A549 (cell line): ENCODE measurements around the gene SLCO2A1. TPM values are rescaled to one million over a fixed set of nuclear protein-coding genes. Genes with fewer than 3 reads are reported as not detected.

Experiments
- ATAC-seq, 2 experiments: fragments of 200-7000 bp in 1 of 2; fragments of >200 bp in 1 of 2; cut with Nextera tagmentation in 1 of 2; cut with Tn5 transposase in 1 of 2; 3 replicates each; pipeline versions ENCODE4 v1.8.0 to v1.9.1; 2018 to 2020; ENCODE audit warnings: mild to moderate bottlenecking in 1 of 2, moderate library complexity in 1 of 2
- CTCF ChIA-PET: fragments of 300-600 bp; sonication (Branson Sonifier 250); formaldehyde crosslinking; extraction: SDS; loops from one replicate; lab custom pipeline; 2021; ENCODE audit warnings: antibody characterized with exemption, inconsistent platforms; lab: Yijun Ruan, JAX
- POLR2A ChIA-PET: fragments of 350-600 bp; formaldehyde crosslinking; extraction: SDS; loops from one replicate; lab custom pipeline; 2021; ENCODE audit warnings: antibody characterized with exemption, inconsistent platforms; lab: Yijun Ruan, JAX
- DNase-seq, 2 experiments: peaks; one replicate each; pipeline versions ENCODE4 v3.0.0 to v3.0.0-alpha.2; 2011 to 2016; ENCODE audit warnings: low read depth in 1 of 2, low spot score in 1 of 2
- FAIRE-seq: peaks from 2 replicates; lab custom pipeline; 2011; peaks lifted over from hg19 to GRCh38; lab: Jason Lieb, UNC
- H3K27ac ChIP-seq, 2 experiments: fragments of >200 bp; sonication (Bioruptor Twin); formaldehyde crosslinking; 3 replicates each; pipeline ENCODE4 v1.5.1; 2016 to 2017
- H3K4me1 ChIP-seq: fragments of >200 bp; sonication (Bioruptor Twin); formaldehyde crosslinking; 3 replicates; pipeline ENCODE4 v1.6.1; 2016
- H3K4me2 ChIP-seq: fragments of >200 bp; sonication (Bioruptor Twin); formaldehyde crosslinking; 3 replicates; pipeline ENCODE4 v1.6.1; 2016
- H3K4me3 ChIP-seq: fragments of >200 bp; sonication (Bioruptor Twin); formaldehyde crosslinking; 3 replicates; pipeline ENCODE4 v1.5.1; 2016
- H3K9me3 ChIP-seq: fragments of >200 bp; sonication (Bioruptor Twin); formaldehyde crosslinking; 3 replicates; pipeline ENCODE4 v1.6.1; 2016
- BHLHE40 ChIP-seq: IDR thresholded peaks from 2 replicates; pipeline ENCODE4 v1.6.1; 2012; ENCODE audit warnings: low read depth, low read length, inconsistent platforms
- CBX2 ChIP-seq: fragments of 200-600 bp; sonication (generic); IDR thresholded peaks from 2 replicates; pipeline ENCODE4 v1.6.1; 2016; ENCODE audit warnings: low read depth, mild to moderate bottlenecking, borderline replicate concordance
- CEBPB ChIP-seq, 2 experiments: fragments of >200 bp in 1 of 2; sonication (Bioruptor Twin) in 1 of 2; formaldehyde crosslinking in 1 of 2; IDR thresholded peaks; 2 replicates each; pipeline ENCODE4 v1.6.1; 2012 to 2016
- CHD4 ChIP-seq: fragments of 200-600 bp; sonication (generic); IDR thresholded peaks from 2 replicates; pipeline ENCODE4 v1.6.1; 2016; ENCODE audit warnings: antibody characterized with exemption, mild to moderate bottlenecking, borderline replicate concordance
- EHF ChIP-seq: fragments of 250-450 bp; sonication (Bioruptor Pico); IDR thresholded peaks from 2 replicates; pipeline ENCODE4 v1.5.0; 2020; ENCODE audit warnings: mild to moderate bottlenecking
- FOSB ChIP-seq: fragments of 250-450 bp; sonication (Bioruptor Pico); IDR thresholded peaks from 2 replicates; pipeline ENCODE4 v1.5.0; 2020; ENCODE audit warnings: mild to moderate bottlenecking, moderate library complexity
- FOXS1 ChIP-seq: fragments of 250-450 bp; sonication (Bioruptor Pico); IDR thresholded peaks from 2 replicates; pipeline ENCODE4 v1.5.0; 2020; ENCODE audit warnings: mild to moderate bottlenecking, moderate library complexity
- HOXA7 ChIP-seq: fragments of 250-450 bp; sonication (Bioruptor Pico); IDR thresholded peaks from 2 replicates; pipeline ENCODE4 v1.5.0; 2020; ENCODE audit warnings: mild to moderate bottlenecking, moderate library complexity
- RARB ChIP-seq: fragments of 250-450 bp; sonication (Bioruptor Pico); IDR thresholded peaks from 2 replicates; pipeline ENCODE4 v1.8.0; 2021; ENCODE audit warnings: mild to moderate bottlenecking, moderate library complexity
- RCOR1 ChIP-seq: fragments of 150-350 bp; IDR thresholded peaks from 2 replicates; pipeline ENCODE4 v1.6.1; 2014; ENCODE audit warnings: antibody characterized with exemption, low read length, low read depth
- SREBF2 ChIP-seq: fragments of 450-650 bp; IDR thresholded peaks from 2 replicates; pipeline ENCODE4 v1.6.1; 2014; ENCODE audit warnings: mild to moderate bottlenecking, moderate library complexity
- TFCP2L1 ChIP-seq: fragments of 250-450 bp; sonication (Bioruptor Pico); IDR thresholded peaks from 2 replicates; pipeline ENCODE4 v1.5.0; 2021; ENCODE audit warnings: mild to moderate bottlenecking
- TP53 ChIP-seq: fragments of 250-450 bp; sonication (Bioruptor Pico); IDR thresholded peaks from 2 replicates; pipeline ENCODE4 v1.5.0; 2021; ENCODE audit warnings: mild to moderate bottlenecking, moderate library complexity
- ZC3H11A ChIP-seq: fragments of 450-650 bp; IDR thresholded peaks from 2 replicates; pipeline ENCODE4 v1.6.1; 2014; ENCODE audit warnings: antibody characterized with exemption, mild to moderate bottlenecking
- ZSCAN20 ChIP-seq: fragments of 250-450 bp; sonication (Bioruptor Pico); IDR thresholded peaks from 2 replicates; pipeline ENCODE4 v1.8.0; 2022; ENCODE audit warnings: mild to moderate bottlenecking, moderate library complexity
- WGBS: methylation state at CpG from one replicate; pipeline ENCODE4 v1.1.6; 2017; ENCODE audit errors: missing lambda C conversion rate; 5-methylcytosine and 5-hydroxymethylcytosine counted together
- polyA plus RNA-seq, 4 experiments: library from polyadenylated mRNA; depleted of rRNA in 3 of 4; stranded (reverse); fragments of >200 nt; fragmentation: RNase III in 1 of 4; extraction: RNeasy Plus Mini Kit Qiagen cat#74134 plus additional on column Dnase treatment in 1 of 4; gene quantifications; 2 replicates in 3 of 4; 3 replicates in 1 of 4; pipeline ENCODE4 v1.2.3, GENCODE V29; 2011 to 2017
- TF ChIP-seq, protein P1 (sequence below): fragments of 450-650 bp; IDR thresholded peaks from 2 replicates; pipeline ENCODE4 v1.6.1; 2014; ENCODE audit warnings: antibody characterized with exemption
- TF ChIP-seq, protein P2 (sequence below): fragments of 150-350 bp; IDR thresholded peaks from 2 replicates; pipeline ENCODE4 v1.6.1; 2014; ENCODE audit warnings: low read depth, mild to moderate bottlenecking, low read length
- TF ChIP-seq, protein P3 (sequence below): fragments of >200 bp; sonication (Bioruptor Twin); formaldehyde crosslinking; IDR thresholded peaks from 3 replicates; pipeline ENCODE4 v1.5.1; 2016

SLCO2A1 gene
- polyA plus RNA-seq, 2 of the 4 experiments (the other 2 are of a cell fraction): 0.12 TPM; not detected in 1

DNA sequence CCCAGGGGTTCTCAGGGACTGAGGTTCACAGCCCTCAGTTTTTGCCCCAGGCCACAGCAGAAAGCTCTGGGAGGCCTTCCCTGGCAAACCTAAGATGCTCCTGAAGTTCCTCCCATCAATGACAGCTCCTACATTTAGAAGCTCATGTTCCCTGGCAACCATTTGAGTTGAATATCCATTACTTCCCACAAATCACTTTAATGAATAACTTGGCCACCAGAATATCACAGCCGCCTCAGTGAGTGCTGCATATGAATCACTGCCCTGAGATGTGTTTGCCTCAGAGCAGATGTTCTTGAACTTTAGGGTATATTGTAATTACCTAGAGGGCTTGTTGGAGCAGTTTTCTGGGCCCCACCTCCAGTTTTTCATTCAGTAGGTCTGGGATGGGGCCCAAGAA lies 27.4 kb downstream of the SLCO2A1 start:
- ATAC-seq (no peak), DNase-seq (peak in 1 of 2 experiments; percentile 8)
- 50% methylated on average over 1 of the region's 1 CpG for WGBS
- H3K4me1 ChIP-seq: no peaks in the 10 kb centered on the region
- POLR2A ChIA-PET: no interaction called here
- H3K4me3 ChIP-seq: no peak overlapping the region
- no peaks in the 10 kb centered on the region for H3K9me3 ChIP-seq
- CTCF ChIA-PET: interaction anchor here (1.1 kb wide), 1 partner anchor 37 kb away, joined by 3 read pairs; no protein-coding TSS in a partner anchor
- no peak overlapping the region for H3K4me2 ChIP-seq
- TF ChIP-seq CEBPB (IDR thresholded peaks at IDR 0.05): no peak
- TF ChIP-seq FOSB (CRISPR knock-in tag): no peak
- TF ChIP-seq CHD4: no peak
- TF ChIP-seq BHLHE40: no peak
- no peak for TF ChIP-seq EHF (CRISPR knock-in tag)
- TF ChIP-seq, protein P1, sequence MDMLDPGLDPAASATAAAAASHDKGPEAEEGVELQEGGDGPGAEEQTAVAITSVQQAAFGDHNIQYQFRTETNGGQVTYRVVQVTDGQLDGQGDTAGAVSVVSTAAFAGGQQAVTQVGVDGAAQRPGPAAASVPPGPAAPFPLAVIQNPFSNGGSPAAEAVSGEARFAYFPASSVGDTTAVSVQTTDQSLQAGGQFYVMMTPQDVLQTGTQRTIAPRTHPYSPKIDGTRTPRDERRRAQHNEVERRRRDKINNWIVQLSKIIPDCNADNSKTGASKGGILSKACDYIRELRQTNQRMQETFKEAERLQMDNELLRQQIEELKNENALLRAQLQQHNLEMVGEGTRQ: no peak
- TF ChIP-seq HOXA7: no peak
- TF ChIP-seq, protein P2, sequence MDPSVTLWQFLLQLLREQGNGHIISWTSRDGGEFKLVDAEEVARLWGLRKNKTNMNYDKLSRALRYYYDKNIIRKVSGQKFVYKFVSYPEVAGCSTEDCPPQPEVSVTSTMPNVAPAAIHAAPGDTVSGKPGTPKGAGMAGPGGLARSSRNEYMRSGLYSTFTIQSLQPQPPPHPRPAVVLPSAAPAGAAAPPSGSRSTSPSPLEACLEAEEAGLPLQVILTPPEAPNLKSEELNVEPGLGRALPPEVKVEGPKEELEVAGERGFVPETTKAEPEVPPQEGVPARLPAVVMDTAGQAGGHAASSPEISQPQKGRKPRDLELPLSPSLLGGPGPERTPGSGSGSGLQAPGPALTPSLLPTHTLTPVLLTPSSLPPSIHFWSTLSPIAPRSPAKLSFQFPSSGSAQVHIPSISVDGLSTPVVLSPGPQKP: no peak
- no peak for TF ChIP-seq TP53
- no peak for TF ChIP-seq RARB
- no peak for TF ChIP-seq RCOR1
- no peak for TF ChIP-seq TFCP2L1 (CRISPR knock-in tag)
- TF ChIP-seq, protein P3, sequence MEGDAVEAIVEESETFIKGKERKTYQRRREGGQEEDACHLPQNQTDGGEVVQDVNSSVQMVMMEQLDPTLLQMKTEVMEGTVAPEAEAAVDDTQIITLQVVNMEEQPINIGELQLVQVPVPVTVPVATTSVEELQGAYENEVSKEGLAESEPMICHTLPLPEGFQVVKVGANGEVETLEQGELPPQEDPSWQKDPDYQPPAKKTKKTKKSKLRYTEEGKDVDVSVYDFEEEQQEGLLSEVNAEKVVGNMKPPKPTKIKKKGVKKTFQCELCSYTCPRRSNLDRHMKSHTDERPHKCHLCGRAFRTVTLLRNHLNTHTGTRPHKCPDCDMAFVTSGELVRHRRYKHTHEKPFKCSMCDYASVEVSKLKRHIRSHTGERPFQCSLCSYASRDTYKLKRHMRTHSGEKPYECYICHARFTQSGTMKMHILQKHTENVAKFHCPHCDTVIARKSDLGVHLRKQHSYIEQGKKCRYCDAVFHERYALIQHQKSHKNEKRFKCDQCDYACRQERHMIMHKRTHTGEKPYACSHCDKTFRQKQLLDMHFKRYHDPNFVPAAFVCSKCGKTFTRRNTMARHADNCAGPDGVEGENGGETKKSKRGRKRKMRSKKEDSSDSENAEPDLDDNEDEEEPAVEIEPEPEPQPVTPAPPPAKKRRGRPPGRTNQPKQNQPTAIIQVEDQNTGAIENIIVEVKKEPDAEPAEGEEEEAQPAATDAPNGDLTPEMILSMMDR: no peak
- no peak for TF ChIP-seq ZSCAN20 (CRISPR knock-in tag)
- no peak for TF ChIP-seq SREBF2
- TF ChIP-seq, all 56 proteins: peak for 0
- no peak overlapping the region for H3K27ac ChIP-seq
- FAIRE-seq: no peak

DNA sequence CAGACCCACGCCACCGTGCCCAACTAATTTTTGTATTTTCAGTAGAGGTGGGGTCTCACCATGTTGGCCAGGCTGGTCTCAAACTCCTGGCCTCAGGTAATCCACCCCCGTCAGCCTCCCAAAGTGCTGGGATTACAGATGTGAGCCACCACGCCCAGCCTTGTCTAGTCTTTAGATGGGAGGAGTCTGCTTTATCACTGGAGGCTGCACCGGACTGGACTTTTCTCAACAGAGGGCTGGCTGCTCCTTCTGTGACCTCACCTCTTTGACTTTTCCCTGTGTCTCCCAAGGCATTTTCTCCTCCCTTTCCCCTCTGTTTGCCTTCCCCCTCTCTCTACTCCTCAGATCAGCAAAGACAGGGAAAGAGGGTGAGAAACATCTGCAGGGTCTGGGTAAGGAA lies 28.5 kb downstream of the SLCO2A1 start:
- no peaks in the 10 kb centered on the region for H3K4me1 ChIP-seq
- no peak overlapping the region for H3K27ac ChIP-seq
- no peak overlapping the region for H3K4me2 ChIP-seq
- no peak overlapping the region for H3K4me3 ChIP-seq
- WGBS: 38% methylated on average over 5 of the region's 5 CpGs
- CTCF ChIA-PET: no interaction called here
- H3K9me3 ChIP-seq: no peaks in the 10 kb centered on the region
- TF ChIP-seq, protein P3: no peak
- TF ChIP-seq CBX2 (no peak), FOXS1 (CRISPR knock-in tag) (no peak), ZC3H11A (no peak), CEBPB (IDR thresholded peaks at IDR 0.05) (no peak)
- DNase-seq (no peak), FAIRE-seq (no peak), ATAC-seq (no peak)
- POLR2A ChIA-PET: no interaction called here
